Measurements from ENCODE around the gene PROCR. TPM values are rescaled to one million over a fixed set of nuclear protein-coding genes. Genes with fewer than 3 reads are reported as not detected.
"Not testable (repeated sequence)": the region's sequence is repeated elsewhere in the genome, so short reads cannot be mapped to it uniquely, and the experiment has no call there.

PROCR gene
- total RNA-seq (2014; rRNA removed; shearing (Covaris generic)), result 41.0 and 45.2 TPM in 2 replicates
- polyA plus RNA-seq (2015; cell fraction: cytosol; rRNA removed), result 55.9 and 57.7 TPM in 2 replicates
- polyA plus RNA-seq (2015; cell fraction: nucleus; rRNA removed), result 5.5 and 9.2 TPM in 2 replicates

GRCh38 chr20:35171753-35172433, at the start of gene PROCR:
Gene PROCR, plus strand, starts transcription at chr20:35172072. Its CDS starts 83 bp downstream, at chr20:35172155.
- DNase-seq (ENCODE audit: low read depth, low spot score), result peak; percentile 74
- in situ Hi-C loops (cut with HindIII; ENCODE audit: low pct_unique_long_range_greater_than_20kb, low sequenced_read_pairs), result no loop called here

- no peak for DNase-seq (ENCODE audit: low read depth, low spot score)
- in situ Hi-C loops (cut with HindIII; ENCODE audit: low pct_unique_long_range_greater_than_20kb, low sequenced_read_pairs), result no loop called here
These were observed 49.0 kb upstream of the PROCR start for GRCh38 chr20:35122756-35123405.

GRCh38 chr20:35125753-35126152, 46.1 kb upstream of the PROCR start:
- in situ Hi-C loops (cut with HindIII; ENCODE audit: low pct_unique_long_range_greater_than_20kb, low sequenced_read_pairs), result no loop called here
- no peak for DNase-seq (ENCODE audit: low read depth, low spot score)

- DNase-seq (ENCODE audit: low read depth, low spot score), result peak; percentile 49
- in situ Hi-C loops (cut with HindIII; ENCODE audit: low pct_unique_long_range_greater_than_20kb, low sequenced_read_pairs), result no loop called here
These were observed 42.2 kb upstream of the PROCR start for GRCh38 chr20:35129647-35130069.

- in situ Hi-C loops (cut with HindIII; ENCODE audit: low pct_unique_long_range_greater_than_20kb, low sequenced_read_pairs), result no loop called here
- DNase-seq (ENCODE audit: low read depth, low spot score), result no peak
These were observed 39.9 kb upstream of the PROCR start for GRCh38 chr20:35131934-35132333.

GRCh38 chr20:35133031-35133430, 38.8 kb upstream of the PROCR start:
- in situ Hi-C loops (cut with HindIII; ENCODE audit: low pct_unique_long_range_greater_than_20kb, low sequenced_read_pairs), result no loop called here
- no peak for DNase-seq (ENCODE audit: low read depth, low spot score)

- DNase-seq (ENCODE audit: low read depth, low spot score), result no peak
- in situ Hi-C loops (cut with HindIII; ENCODE audit: low pct_unique_long_range_greater_than_20kb, low sequenced_read_pairs), result no loop called here
These were observed 38.1 kb upstream of the PROCR start for GRCh38 chr20:35133735-35134134.

GRCh38 chr20:35134472-35134871, 37.4 kb upstream of the PROCR start:
- in situ Hi-C loops (cut with HindIII; ENCODE audit: low pct_unique_long_range_greater_than_20kb, low sequenced_read_pairs), result no loop called here
- DNase-seq (ENCODE audit: low read depth, low spot score), result no peak

- in situ Hi-C loops (cut with HindIII; ENCODE audit: low pct_unique_long_range_greater_than_20kb, low sequenced_read_pairs), result no loop called here
- no peak for DNase-seq (ENCODE audit: low read depth, low spot score)
These were observed 37.0 kb upstream of the PROCR start for GRCh38 chr20:35134880-35135279.

GRCh38 chr20:35135867-35136586, 35.8 kb upstream of the PROCR start:
- in situ Hi-C loops (cut with HindIII; ENCODE audit: low pct_unique_long_range_greater_than_20kb, low sequenced_read_pairs), result no loop called here
- DNase-seq (ENCODE audit: low read depth, low spot score), result no peak

- DNase-seq (ENCODE audit: low read depth, low spot score), result no peak
- in situ Hi-C loops (cut with HindIII; ENCODE audit: low pct_unique_long_range_greater_than_20kb, low sequenced_read_pairs), result no loop called here
These were observed 27.2 kb upstream of the PROCR start for GRCh38 chr20:35144694-35145093.

GRCh38 chr20:35145141-35145564, 26.7 kb upstream of the PROCR start:
- in situ Hi-C loops (cut with HindIII; ENCODE audit: low pct_unique_long_range_greater_than_20kb, low sequenced_read_pairs), result no loop called here
- DNase-seq (ENCODE audit: low read depth, low spot score), result peak; percentile 84

- DNase-seq (ENCODE audit: low read depth, low spot score), result peak; percentile 31
- in situ Hi-C loops (cut with HindIII; ENCODE audit: low pct_unique_long_range_greater_than_20kb, low sequenced_read_pairs), result no loop called here
These were observed 25.5 kb upstream of the PROCR start for GRCh38 chr20:35146299-35146919.

GRCh38 chr20:35146920-35147574, 24.8 kb upstream of the PROCR start, which contains the start of gene EDEM2:
Gene EDEM2, minus strand, starts transcription at chr20:35147336. Its CDS starts 78 bp downstream, at chr20:35147258.
- in situ Hi-C loops (cut with HindIII; ENCODE audit: low pct_unique_long_range_greater_than_20kb, low sequenced_read_pairs), result no loop called here
- peak; percentile 97 for DNase-seq (ENCODE audit: low read depth, low spot score)

- in situ Hi-C loops (cut with HindIII; ENCODE audit: low pct_unique_long_range_greater_than_20kb, low sequenced_read_pairs); DNase-seq (ENCODE audit: low read depth, low spot score): not testable (repeated sequence)
These were observed 24.2 kb upstream of the PROCR start for GRCh38 chr20:35147575-35148071.

GRCh38 chr20:35150846-35151579, 20.9 kb upstream of the PROCR start:
- in situ Hi-C loops (cut with HindIII; ENCODE audit: low pct_unique_long_range_greater_than_20kb, low sequenced_read_pairs), result no loop called here
- DNase-seq (ENCODE audit: low read depth, low spot score), result no peak

- DNase-seq (ENCODE audit: low read depth, low spot score), result no peak
- in situ Hi-C loops (cut with HindIII; ENCODE audit: low pct_unique_long_range_greater_than_20kb, low sequenced_read_pairs), result no loop called here
These were observed 20.1 kb upstream of the PROCR start for GRCh38 chr20:35151736-35152135.
